ENCODE data around the gene AATK. TPM values are rescaled to one million over a fixed set of nuclear protein-coding genes. Genes with fewer than 3 reads are reported as not detected.

The AATK gene
- total and polyA plus RNA-seq, 9 of the 15 experiments (the other 6 are each of a cell fraction or from before 2014, with no cell fraction given): 0.11 to 0.55 (median 0.38) TPM; not detected in 5

DNA sequence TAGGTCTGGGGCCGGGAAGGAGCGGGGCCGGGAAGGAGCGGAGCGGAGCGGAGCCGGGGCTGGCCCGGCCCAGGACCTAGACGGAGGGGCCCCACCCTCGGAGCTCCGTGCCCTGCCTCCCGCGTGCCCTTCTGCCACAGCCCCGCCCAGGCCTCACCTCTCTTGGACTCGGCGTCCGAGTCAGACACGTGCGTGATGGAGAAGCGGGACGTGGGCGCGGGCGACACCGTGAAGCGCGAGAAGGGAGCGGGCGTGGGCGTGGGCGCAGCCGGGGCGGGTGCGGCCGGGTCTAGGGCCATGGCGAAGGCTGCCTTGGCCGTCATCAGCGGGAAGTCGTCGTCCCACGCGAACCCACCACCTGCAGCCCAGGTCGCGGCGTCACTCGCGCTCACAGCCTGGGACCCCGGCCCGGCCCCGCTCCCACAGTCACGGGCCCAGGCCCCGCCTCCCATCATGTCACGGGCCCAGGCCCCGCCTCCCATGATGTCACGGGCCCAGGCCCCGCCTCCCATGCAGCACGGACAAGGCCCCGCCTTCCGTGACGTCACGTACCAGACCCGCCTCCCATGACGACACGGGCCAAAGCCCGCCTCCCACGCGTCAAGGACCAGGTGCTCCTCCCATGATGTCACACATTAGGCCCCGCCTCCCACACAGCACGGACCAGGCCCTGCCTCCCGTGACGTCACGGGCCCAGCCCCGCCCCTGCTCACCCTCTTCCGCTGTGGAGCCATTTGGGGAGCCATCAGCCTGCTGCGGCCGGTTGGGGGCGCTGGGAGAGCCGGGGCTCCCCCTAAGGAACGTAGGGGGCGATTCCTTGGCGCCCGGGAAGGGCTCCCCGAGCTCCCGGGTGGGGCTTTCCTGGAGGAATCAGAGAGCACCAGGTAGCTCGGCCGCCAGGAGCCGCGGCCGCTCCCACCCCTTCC lies 46.5 kb downstream of the AATK start (continued):
- TF ChIP-seq, protein P1, sequence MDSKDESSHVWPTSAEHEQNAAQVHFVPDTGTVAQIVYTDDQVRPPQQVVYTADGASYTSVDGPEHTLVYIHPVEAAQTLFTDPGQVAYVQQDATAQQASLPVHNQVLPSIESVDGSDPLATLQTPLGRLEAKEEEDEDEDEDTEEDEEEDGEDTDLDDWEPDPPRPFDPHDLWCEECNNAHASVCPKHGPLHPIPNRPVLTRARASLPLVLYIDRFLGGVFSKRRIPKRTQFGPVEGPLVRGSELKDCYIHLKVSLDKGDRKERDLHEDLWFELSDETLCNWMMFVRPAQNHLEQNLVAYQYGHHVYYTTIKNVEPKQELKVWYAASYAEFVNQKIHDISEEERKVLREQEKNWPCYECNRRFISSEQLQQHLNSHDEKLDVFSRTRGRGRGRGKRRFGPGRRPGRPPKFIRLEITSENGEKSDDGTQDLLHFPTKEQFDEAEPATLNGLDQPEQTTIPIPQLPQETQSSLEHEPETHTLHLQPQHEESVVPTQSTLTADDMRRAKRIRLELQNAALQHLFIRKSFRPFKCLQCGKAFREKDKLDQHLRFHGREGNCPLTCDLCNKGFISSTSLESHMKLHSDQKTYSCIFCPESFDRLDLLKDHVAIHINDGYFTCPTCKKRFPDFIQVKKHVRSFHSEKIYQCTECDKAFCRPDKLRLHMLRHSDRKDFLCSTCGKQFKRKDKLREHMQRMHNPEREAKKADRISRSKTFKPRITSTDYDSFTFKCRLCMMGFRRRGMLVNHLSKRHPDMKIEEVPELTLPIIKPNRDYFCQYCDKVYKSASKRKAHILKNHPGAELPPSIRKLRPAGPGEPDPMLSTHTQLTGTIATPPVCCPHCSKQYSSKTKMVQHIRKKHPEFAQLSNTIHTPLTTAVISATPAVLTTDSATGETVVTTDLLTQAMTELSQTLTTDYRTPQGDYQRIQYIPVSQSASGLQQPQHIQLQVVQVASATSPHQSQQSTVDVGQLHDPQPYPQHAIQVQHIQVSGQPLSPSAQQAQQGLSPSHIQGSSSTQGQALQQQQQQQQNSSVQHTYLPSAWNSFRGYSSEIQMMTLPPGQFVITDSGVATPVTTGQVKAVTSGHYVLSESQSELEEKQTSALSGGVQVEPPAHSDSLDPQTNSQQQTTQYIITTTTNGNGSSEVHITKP (IDR thresholded peaks at IDR 0.05; ENCODE audit: partially characterized antibody): no peak
- TF ChIP-seq PURB (CRISPR knock-in tag; IDR thresholded peaks at IDR 0.05; ENCODE audit: low read depth): no peak
- no peak for TF ChIP-seq SMAD4 (CRISPR knock-in tag; conservative IDR thresholded peaks at IDR 0.05)
- no peak for TF ChIP-seq SETDB1 (IDR thresholded peaks at IDR 0.05; ENCODE audit: low read length)
- TF ChIP-seq SPI1 (IDR thresholded peaks at IDR 0.05; ENCODE audit: borderline replicate concordance, low read depth, low read length): no peak
- peak; percentile 12 for TF ChIP-seq U2AF1 (optimal IDR thresholded peaks at IDR 0.05; ENCODE audit: low read depth, low read length)
- no peak for TF ChIP-seq PCBP2 (IDR thresholded peaks at IDR 0.05; ENCODE audit: low read depth, low read length, poor library complexity, severe bottlenecking)
- no peak for TF ChIP-seq BCLAF1 (IDR thresholded peaks at IDR 0.05; ENCODE audit: borderline replicate concordance in 1 of 2, control insufficient read depth in 1 of 2, low read depth in 2 of 2, low read length in 1 of 2)
- TF ChIP-seq HDAC6 (IDR thresholded peaks at IDR 0.05; ENCODE audit: low read depth, low read length): no peak
- no peak for TF ChIP-seq TEAD2 (tag; IDR thresholded peaks at IDR 0.05)
- peak; percentile 48; the same call in 1 of the 2 replicates for TF ChIP-seq PHF8 (IDR thresholded peaks at IDR 0.05; ENCODE audit: borderline replicate concordance, low read length)
- no peak for TF ChIP-seq MEF2D (tag; conservative IDR thresholded peaks at IDR 0.05; ENCODE audit: low read depth)
- TF ChIP-seq MCM2 (IDR thresholded peaks at IDR 0.05; ENCODE audit: low read depth): no peak
- no peak for TF ChIP-seq ID3 (CRISPR knock-in tag; IDR thresholded peaks at IDR 0.05)
- TF ChIP-seq ID3 (tag; IDR thresholded peaks at IDR 0.05): peak; percentile 48; the same call in 1 of the 2 replicates
- TF ChIP-seq TFAP4 (CRISPR knock-in tag; IDR thresholded peaks at IDR 0.05; ENCODE audit: borderline replicate concordance): peak; percentile 98
